ENCODE results near the gene OR2T2. TPM values are rescaled to one million over a fixed set of nuclear protein-coding genes. Genes with fewer than 3 reads are reported as not detected.
"Not testable (repeated sequence)": the region's sequence is repeated elsewhere in the genome, so short reads cannot be mapped to it uniquely, and the experiment has no call there.

Gene OR2T2, protein sequence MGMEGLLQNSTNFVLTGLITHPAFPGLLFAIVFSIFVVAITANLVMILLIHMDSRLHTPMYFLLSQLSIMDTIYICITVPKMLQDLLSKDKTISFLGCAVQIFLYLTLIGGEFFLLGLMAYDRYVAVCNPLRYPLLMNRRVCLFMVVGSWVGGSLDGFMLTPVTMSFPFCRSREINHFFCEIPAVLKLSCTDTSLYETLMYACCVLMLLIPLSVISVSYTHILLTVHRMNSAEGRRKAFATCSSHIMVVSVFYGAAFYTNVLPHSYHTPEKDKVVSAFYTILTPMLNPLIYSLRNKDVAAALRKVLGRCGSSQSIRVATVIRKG
- not detected for total RNA-seq
- long read RNA-seq, result 0 reads

DNA sequence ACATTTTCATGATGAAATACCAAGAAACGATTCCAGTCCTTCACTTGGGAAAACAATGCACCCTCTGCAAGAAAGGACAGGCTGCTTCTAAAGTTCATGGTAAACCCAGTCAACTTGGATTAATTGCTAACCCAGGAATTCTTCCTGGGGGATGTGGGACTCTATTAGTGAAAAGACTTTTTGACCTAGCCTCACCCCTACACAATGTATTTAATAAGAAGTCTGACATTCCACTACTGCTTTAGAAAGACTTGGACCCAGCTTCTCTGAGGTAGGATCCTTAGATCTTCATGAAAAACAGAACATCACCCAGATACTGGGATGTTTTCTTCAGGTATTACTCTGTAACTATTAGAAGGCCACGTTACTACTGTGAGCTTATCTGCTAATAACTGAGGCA lies at the start of gene OR2T2:
TSS of gene OR2T2 (plus strand) at position 239 of the 400 bp plus-strand sequence. CDS start 7,161 bp downstream, outside the sequence.
- H3K27me3 ChIP-seq; H3K27ac ChIP-seq; H3K9me3 ChIP-seq; DNase-seq; H3K36me3 ChIP-seq; H3K4me3 ChIP-seq; ATAC-seq; H3K4me1 ChIP-seq; intact Hi-C loops (cut with DNase I): not testable (repeated sequence)

- intact Hi-C loops (cut with DNase I), result no loop called here
- TF ChIP-seq, protein P1, sequence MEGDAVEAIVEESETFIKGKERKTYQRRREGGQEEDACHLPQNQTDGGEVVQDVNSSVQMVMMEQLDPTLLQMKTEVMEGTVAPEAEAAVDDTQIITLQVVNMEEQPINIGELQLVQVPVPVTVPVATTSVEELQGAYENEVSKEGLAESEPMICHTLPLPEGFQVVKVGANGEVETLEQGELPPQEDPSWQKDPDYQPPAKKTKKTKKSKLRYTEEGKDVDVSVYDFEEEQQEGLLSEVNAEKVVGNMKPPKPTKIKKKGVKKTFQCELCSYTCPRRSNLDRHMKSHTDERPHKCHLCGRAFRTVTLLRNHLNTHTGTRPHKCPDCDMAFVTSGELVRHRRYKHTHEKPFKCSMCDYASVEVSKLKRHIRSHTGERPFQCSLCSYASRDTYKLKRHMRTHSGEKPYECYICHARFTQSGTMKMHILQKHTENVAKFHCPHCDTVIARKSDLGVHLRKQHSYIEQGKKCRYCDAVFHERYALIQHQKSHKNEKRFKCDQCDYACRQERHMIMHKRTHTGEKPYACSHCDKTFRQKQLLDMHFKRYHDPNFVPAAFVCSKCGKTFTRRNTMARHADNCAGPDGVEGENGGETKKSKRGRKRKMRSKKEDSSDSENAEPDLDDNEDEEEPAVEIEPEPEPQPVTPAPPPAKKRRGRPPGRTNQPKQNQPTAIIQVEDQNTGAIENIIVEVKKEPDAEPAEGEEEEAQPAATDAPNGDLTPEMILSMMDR (IDR thresholded peaks at IDR 0.05), result no peak
Measured at GRCh38 chr1:248402748-248403147, 42.7 kb upstream of the OR2T2 start, which contains the start of gene OR2T1. Gene OR2T1 (plus strand): TSS chr1:248403048. CDS start chr1:248406148, 3,100 bp downstream.

DNA sequence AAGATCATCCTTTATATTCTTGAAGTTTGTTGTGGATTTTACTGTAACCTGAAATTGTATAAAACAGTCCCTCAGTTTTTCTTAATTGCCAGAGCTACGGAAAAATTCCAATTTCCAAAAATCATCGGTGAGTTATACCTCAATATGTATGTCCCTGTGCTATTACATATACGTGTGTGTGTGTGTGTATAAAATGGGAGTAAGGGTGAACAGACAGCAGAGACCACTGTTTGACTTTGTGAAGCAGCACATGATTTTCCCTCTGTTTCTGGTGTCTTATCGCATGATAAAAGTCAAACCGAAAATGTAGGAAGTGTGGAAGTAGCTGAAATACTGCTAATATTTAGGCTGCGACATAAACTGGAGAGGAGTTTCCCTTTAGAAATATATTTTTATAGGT lies 41.4 kb upstream of the OR2T2 start:
- no peaks in the 10 kb centered on the region for H3K36me3 ChIP-seq
- H3K4me3 ChIP-seq, result no peak overlapping the region
- intact Hi-C loops (cut with DNase I), result no loop called here
- peak; percentile 33 for ATAC-seq
- no peaks in the 10 kb centered on the region for H3K27me3 ChIP-seq
- H3K4me1 ChIP-seq, result no peaks in the 10 kb centered on the region
- H3K27ac ChIP-seq, result no peak overlapping the region
- no peaks in the 10 kb centered on the region for H3K9me3 ChIP-seq
- TF ChIP-seq, protein P1 (IDR thresholded peaks at IDR 0.05), result no peak
- no peak for DNase-seq

More at GRCh38 chr1:248402748-248403147, 42.7 kb upstream of the OR2T2 start, which contains the start of gene OR2T1:
- Histone ChIP-seq H3K4me3 (no peak within 1 kb of the TSS), H3K27ac (no peak within 1 kb of the TSS), H3K27me3 (no peaks in the 10 kb centered on the region), H3K9me3 (no peaks in the 10 kb centered on the region), H3K4me1 (no peaks in the 10 kb centered on the region), H3K36me3 (no peaks in the 10 kb centered on the region)
- DNase-seq, result no peak
- ATAC-seq, result no peak

DNA sequence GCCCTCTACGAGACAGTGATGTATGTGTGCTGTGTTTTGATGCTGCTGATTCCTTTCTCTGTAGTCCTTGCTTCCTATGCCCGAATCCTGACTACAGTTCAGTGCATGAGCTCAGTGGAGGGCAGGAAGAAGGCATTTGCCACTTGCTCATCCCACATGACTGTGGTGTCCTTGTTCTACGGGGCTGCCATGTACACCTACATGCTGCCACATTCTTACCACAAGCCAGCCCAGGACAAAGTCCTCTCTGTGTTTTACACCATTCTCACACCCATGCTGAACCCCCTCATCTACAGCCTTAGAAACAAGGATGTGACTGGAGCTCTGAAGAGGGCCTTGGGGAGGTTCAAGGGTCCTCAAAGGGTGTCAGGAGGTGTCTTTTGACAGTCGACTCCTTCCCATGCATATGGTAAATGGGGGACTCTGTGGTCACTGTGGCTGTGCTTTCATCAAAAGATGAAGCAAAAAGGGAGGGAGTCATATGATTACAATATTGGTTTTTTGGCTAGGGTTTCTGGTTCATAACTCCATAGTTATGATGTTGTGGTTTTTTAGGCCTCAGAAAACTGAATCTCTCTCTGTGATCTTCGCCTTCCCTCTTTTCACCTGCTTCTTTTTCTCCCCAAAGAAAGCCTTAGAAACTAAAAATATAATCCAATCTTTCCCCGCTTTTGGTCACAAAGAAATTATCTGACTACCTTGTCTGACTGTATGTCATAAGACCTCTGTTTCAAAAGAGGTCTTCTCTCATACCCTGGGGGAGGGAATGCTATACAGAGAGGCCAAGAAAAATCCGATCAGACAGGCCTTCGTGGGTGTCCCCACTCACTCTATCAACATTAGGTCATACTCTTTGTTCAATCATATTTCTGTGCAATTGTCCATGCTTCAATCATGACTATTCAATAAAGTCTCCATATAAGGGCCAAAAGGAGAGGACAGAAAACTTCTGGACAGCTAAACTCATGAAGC lies 38.4 kb upstream of the OR2T2 start:
- Histone ChIP-seq H3K27ac (no peak overlapping the region), H3K27me3 (no peaks in the 10 kb centered on the region), H3K4me1 (no peaks in the 10 kb centered on the region), H3K4me3 (no peak overlapping the region), H3K9me3 (no peaks in the 10 kb centered on the region), H3K36me3 (no peaks in the 10 kb centered on the region)
- no peak for DNase-seq
- TF ChIP-seq, protein P1 (IDR thresholded peaks at IDR 0.05), result no peak
- no peak for ATAC-seq
- intact Hi-C loops (cut with DNase I), result no loop called here

- H3K4me3 ChIP-seq, result no peak overlapping the region
- intact Hi-C loops (cut with DNase I), result no loop called here
- H3K27ac ChIP-seq, result no peak overlapping the region
- H3K9me3 ChIP-seq, result no peaks in the 10 kb centered on the region
- H3K36me3 ChIP-seq, result no peaks in the 10 kb centered on the region
- TF ChIP-seq, protein P1 (IDR thresholded peaks at IDR 0.05), result no peak
- ATAC-seq (no peak), DNase-seq (no peak)
- H3K27me3 ChIP-seq, result no peaks in the 10 kb centered on the region
- no peaks in the 10 kb centered on the region for H3K4me1 ChIP-seq
Measured at GRCh38 chr1:248416226-248416625, 29.2 kb upstream of the OR2T2 start.

GRCh38 chr1:248417854-248418253 lies 27.6 kb upstream of the OR2T2 start:
- TF ChIP-seq, protein P1 (IDR thresholded peaks at IDR 0.05), result no peak
- H3K4me3 ChIP-seq, result no peak overlapping the region
- no peaks in the 10 kb centered on the region for H3K4me1 ChIP-seq
- no peak overlapping the region for H3K27ac ChIP-seq
- H3K27me3 ChIP-seq, result no peaks in the 10 kb centered on the region
- DNase-seq (no peak), ATAC-seq (no peak)
- H3K36me3 ChIP-seq, result no peaks in the 10 kb centered on the region
- intact Hi-C loops (cut with DNase I), result no loop called here
- no peaks in the 10 kb centered on the region for H3K9me3 ChIP-seq
